IPS-18a (cell line): Measurements from ENCODE around the gene NPTX2.

Experiments
- H3K27ac ChIP-seq: one replicate; pipeline ENCODE4 v1.5.1; 2013; ENCODE audit warnings: low read length
- H3K27me3 ChIP-seq: one replicate; pipeline ENCODE4 v1.6.1; 2013; ENCODE audit warnings: mild to moderate bottlenecking, low read length; ENCODE audit not compliant: control insufficient read depth, insufficient read depth
- H3K36me3 ChIP-seq: one replicate; pipeline ENCODE4 v1.6.1; 2013; ENCODE audit warnings: low read depth, low read length; ENCODE audit not compliant: control insufficient read depth
- H3K4me1 ChIP-seq: one replicate; pipeline ENCODE4 v1.6.1; 2013; ENCODE audit warnings: low read depth, low read length; ENCODE audit not compliant: control insufficient read depth
- H3K4me3 ChIP-seq: one replicate; pipeline ENCODE4 v1.5.1; 2013; ENCODE audit warnings: low read length
- H3K9ac ChIP-seq: one replicate; pipeline ENCODE4 v1.6.1; 2013; ENCODE audit warnings: mild to moderate bottlenecking, low read length, moderate library complexity
- H3K9me3 ChIP-seq: one replicate; pipeline ENCODE4 v1.6.1; 2013; ENCODE audit warnings: low read depth, low read length; ENCODE audit not compliant: control insufficient read depth

NPTX2 gene

GRCh38 chr7:98657736-98658135 lies 40.7 kb downstream of the NPTX2 start:
- Histone ChIP-seq H3K27ac (no peak overlapping the region), H3K27me3 (no peaks in the 10 kb centered on the region), H3K9me3 (no peaks in the 10 kb centered on the region), H3K9ac (no peak overlapping the region), H3K36me3 (no peaks in the 10 kb centered on the region), H3K4me1 (no peaks in the 10 kb centered on the region), H3K4me3 (no peak overlapping the region)

- no peak overlapping the region for H3K4me3 ChIP-seq
- H3K27me3 ChIP-seq, result no peaks in the 10 kb centered on the region
- H3K27ac ChIP-seq, result no peak overlapping the region
- H3K4me1 ChIP-seq, result no peaks in the 10 kb centered on the region
- no peak overlapping the region for H3K9ac ChIP-seq
- H3K36me3 ChIP-seq, result no peaks in the 10 kb centered on the region
- H3K9me3 ChIP-seq, result no peaks in the 10 kb centered on the region
Observed at GRCh38 chr7:98659756-98660155, 42.7 kb downstream of the NPTX2 start.

- Histone ChIP-seq H3K9ac (no peak overlapping the region), H3K27me3 (no peaks in the 10 kb centered on the region), H3K27ac (no peak overlapping the region), H3K4me1 (no peaks in the 10 kb centered on the region), H3K9me3 (no peaks in the 10 kb centered on the region), H3K4me3 (no peak overlapping the region), H3K36me3 (no peaks in the 10 kb centered on the region)
Observed at GRCh38 chr7:98661607-98662006, 44.5 kb downstream of the NPTX2 start.

GRCh38 chr7:98662289-98662688 lies 45.2 kb downstream of the NPTX2 start:
- Histone ChIP-seq H3K27ac (no peak overlapping the region), H3K9ac (no peak overlapping the region), H3K36me3 (no peaks in the 10 kb centered on the region), H3K9me3 (no peaks in the 10 kb centered on the region), H3K4me3 (no peak overlapping the region), H3K4me1 (no peaks in the 10 kb centered on the region), H3K27me3 (peaks cover 3% of the 10 kb centered on the region)

DNA sequence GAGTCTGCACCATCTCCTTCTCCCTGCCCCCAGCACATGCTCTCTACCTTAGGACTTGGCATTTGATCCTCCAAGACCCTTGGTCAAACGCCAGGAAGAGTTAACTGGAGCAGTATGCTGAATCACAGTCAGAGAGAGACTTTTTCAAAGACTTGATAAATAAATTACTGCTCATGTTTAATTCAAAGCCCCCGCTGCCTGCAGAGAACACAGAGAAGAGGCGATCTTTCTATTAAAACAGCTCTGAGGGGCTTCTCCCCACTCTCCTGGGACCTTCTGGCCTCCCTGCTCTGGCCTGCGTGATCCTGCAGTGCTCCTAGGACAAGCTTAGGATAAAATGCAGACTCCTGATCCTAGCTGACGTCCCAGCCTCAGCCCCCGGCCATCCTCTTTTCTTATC lies 47.8 kb downstream of the NPTX2 start:
- H3K27me3 ChIP-seq, result peaks cover 24% of the 10 kb centered on the region
- no peak overlapping the region for H3K9ac ChIP-seq
- H3K9me3 ChIP-seq, result no peaks in the 10 kb centered on the region

DNA sequence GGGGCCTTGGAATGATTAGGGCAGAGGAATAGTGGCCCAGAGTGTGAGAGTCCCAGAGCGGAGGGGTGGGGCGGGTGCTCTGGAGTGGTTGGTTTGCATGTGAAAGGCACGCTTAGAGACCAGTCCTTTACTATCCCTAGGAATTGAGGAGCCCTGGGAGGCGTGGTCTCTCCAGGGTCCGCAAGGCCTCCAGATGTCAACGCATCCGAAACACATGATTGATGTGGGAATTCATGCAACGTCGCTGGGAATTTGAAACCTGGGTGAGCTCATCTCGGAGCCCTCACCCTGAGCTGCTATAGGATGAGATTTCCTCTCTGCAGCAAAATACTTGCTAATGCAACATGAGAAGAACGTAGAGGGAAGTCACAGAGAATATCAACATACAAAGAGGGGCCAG lies 51.2 kb downstream of the NPTX2 start:
- Histone ChIP-seq H3K4me3 (no peak overlapping the region), H3K27ac (no peak overlapping the region), H3K27me3 (peaks cover 27% of the 10 kb centered on the region)

More for the DNA sequence above, 47.8 kb downstream of the NPTX2 start:
- Histone ChIP-seq H3K4me3 (no peak overlapping the region), H3K4me1 (peaks cover 5% of the 10 kb centered on the region), H3K36me3 (no peaks in the 10 kb centered on the region), H3K27ac (no peak overlapping the region)

GRCh38 chr7:98669329-98670000 lies 52.4 kb downstream of the NPTX2 start:
- Histone ChIP-seq H3K27me3 (peaks cover 27% of the 10 kb centered on the region), H3K4me3 (no peak overlapping the region), H3K27ac (no peak overlapping the region), H3K9me3 (no peaks in the 10 kb centered on the region), H3K36me3 (no peaks in the 10 kb centered on the region), H3K4me1 (peaks cover 5% of the 10 kb centered on the region), H3K9ac (no peak overlapping the region)

More for the DNA sequence above, 51.2 kb downstream of the NPTX2 start:
- no peaks in the 10 kb centered on the region for H3K36me3 ChIP-seq
- no peaks in the 10 kb centered on the region for H3K9me3 ChIP-seq
- no peak overlapping the region for H3K9ac ChIP-seq
- peaks cover 5% of the 10 kb centered on the region for H3K4me1 ChIP-seq

GRCh38 chr7:98670186-98670585 lies 53.1 kb downstream of the NPTX2 start:
- H3K9me3 ChIP-seq, result no peaks in the 10 kb centered on the region

GRCh38 chr7:98671733-98672331 lies 54.7 kb downstream of the NPTX2 start:
- Histone ChIP-seq H3K4me1 (peaks cover 5% of the 10 kb centered on the region), H3K27ac (no peak overlapping the region), H3K9ac (no peak overlapping the region), H3K27me3 (peaks cover 27% of the 10 kb centered on the region), H3K4me3 (no peak overlapping the region), H3K9me3 (no peaks in the 10 kb centered on the region), H3K36me3 (no peaks in the 10 kb centered on the region)

More at GRCh38 chr7:98670186-98670585, 53.1 kb downstream of the NPTX2 start:
- no peak overlapping the region for H3K9ac ChIP-seq
- peaks cover 27% of the 10 kb centered on the region for H3K27me3 ChIP-seq
- H3K36me3 ChIP-seq, result no peaks in the 10 kb centered on the region
- no peak overlapping the region for H3K4me3 ChIP-seq
- peaks cover 5% of the 10 kb centered on the region for H3K4me1 ChIP-seq
- no peak overlapping the region for H3K27ac ChIP-seq

DNA sequence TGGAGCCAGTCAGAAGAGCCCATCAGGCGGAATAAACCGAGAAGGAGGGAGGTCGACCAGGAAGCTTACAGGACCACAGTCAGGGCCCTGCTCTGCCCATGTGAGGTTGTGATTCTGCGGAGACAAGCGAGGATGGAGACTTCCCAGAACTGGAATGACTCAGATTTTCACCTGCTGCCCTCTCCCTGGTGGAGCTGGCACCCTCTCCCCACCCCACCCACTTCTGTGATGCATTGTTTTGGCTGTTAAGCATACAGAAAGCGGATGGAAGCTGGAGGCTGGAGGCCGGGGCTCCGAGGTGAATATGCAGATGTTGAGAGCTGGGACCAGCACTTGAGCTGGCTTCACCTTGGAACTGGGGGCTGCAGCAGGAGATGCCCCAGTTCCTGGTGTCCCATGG lies 57.4 kb downstream of the NPTX2 start:
- no peaks in the 10 kb centered on the region for H3K9me3 ChIP-seq
- no peak overlapping the region for H3K4me3 ChIP-seq
- H3K36me3 ChIP-seq, result no peaks in the 10 kb centered on the region
- no peak overlapping the region for H3K9ac ChIP-seq
- H3K4me1 ChIP-seq, result no peaks in the 10 kb centered on the region
- peaks cover 7% of the 10 kb centered on the region for H3K27me3 ChIP-seq
- H3K27ac ChIP-seq, result no peak overlapping the region

- Histone ChIP-seq H3K27me3 (peaks cover 3% of the 10 kb centered on the region), H3K4me1 (no peaks in the 10 kb centered on the region), H3K36me3 (no peaks in the 10 kb centered on the region), H3K4me3 (no peak overlapping the region), H3K9me3 (no peaks in the 10 kb centered on the region), H3K9ac (no peak overlapping the region), H3K27ac (no peak overlapping the region)
Observed at GRCh38 chr7:98674881-98675280, 57.8 kb downstream of the NPTX2 start.

GRCh38 chr7:98678215-98678614 lies 61.1 kb downstream of the NPTX2 start:
- no peaks in the 10 kb centered on the region for H3K4me1 ChIP-seq
- no peaks in the 10 kb centered on the region for H3K27me3 ChIP-seq
- no peaks in the 10 kb centered on the region for H3K36me3 ChIP-seq
- no peak overlapping the region for H3K9ac ChIP-seq
- H3K27ac ChIP-seq, result no peak overlapping the region
- no peak overlapping the region for H3K4me3 ChIP-seq
- no peaks in the 10 kb centered on the region for H3K9me3 ChIP-seq
